ENCODE data around the gene C1QL1.

- no peak for TF ChIP-seq TAF1 (IDR thresholded peaks at IDR 0.05; ENCODE audit: borderline replicate concordance, insufficient read depth, low read length)
- TF ChIP-seq POLR2AphosphoS5 (IDR thresholded peaks at IDR 0.05; ENCODE audit: low read depth, low read length): no peak
These were observed 48.1 kb downstream of the C1QL1 start for GRCh38 chr17:44919885-44920564.

All from PFSK-1 (cell line).